Endodermal cell (in vitro differentiated cells): ENCODE data around the gene SUPT3H. TPM values are rescaled to one million over a fixed set of nuclear protein-coding genes. Genes with fewer than 3 reads are reported as not detected.

Source experiments
- DNase-seq: peaks from one replicate; pipeline ENCODE4 v3.0.0-alpha.2; 2017
- H3K27ac ChIP-seq: 2 replicates; pipeline ENCODE4 v1.5.1; 2013; ENCODE audit warnings: mild to moderate bottlenecking, low read depth, low read length, moderate library complexity
- H3K27me3 ChIP-seq: 2 replicates; pipeline ENCODE4 v1.6.1; 2013; ENCODE audit warnings: mild to moderate bottlenecking, low read length, moderate library complexity; ENCODE audit not compliant: insufficient read depth, control insufficient read depth, poor library complexity, severe bottlenecking
- H3K36me3 ChIP-seq: 2 replicates; pipeline ENCODE4 v1.7.0; 2013; ENCODE audit warnings: mild to moderate bottlenecking, low read length, moderate library complexity; ENCODE audit not compliant: control insufficient read depth, insufficient read depth
- H3K4me1 ChIP-seq: one replicate; pipeline ENCODE4 v1.7.0; 2013; ENCODE audit warnings: low read length; ENCODE audit not compliant: control insufficient read depth, insufficient read depth
- H3K4me3 ChIP-seq: 2 replicates; pipeline ENCODE4 v1.5.1; 2013; ENCODE audit warnings: mild to moderate bottlenecking, low read length, moderate library complexity
- H3K9ac ChIP-seq: 2 replicates; pipeline ENCODE4 v1.6.1; 2013; ENCODE audit warnings: mild to moderate bottlenecking, low read length, moderate library complexity; ENCODE audit not compliant: poor library complexity, severe bottlenecking; ENCODE audit errors: extremely low read depth
- H3K9me3 ChIP-seq: 2 replicates; pipeline ENCODE4 v1.6.1; 2013; ENCODE audit warnings: mild to moderate bottlenecking, low read length, moderate library complexity; ENCODE audit not compliant: control insufficient read depth
- H3K27ac Mint-ChIP-seq: 2 replicates; pipeline ENCODE4 v1.8.0; 2020; ENCODE audit warnings: mixed read lengths
- H3K27me3 Mint-ChIP-seq: 2 replicates; pipeline ENCODE4 v1.8.0; 2021; ENCODE audit warnings: mild to moderate bottlenecking, mixed read lengths; ENCODE audit not compliant: insufficient read depth
- H3K36me3 Mint-ChIP-seq: 2 replicates; pipeline ENCODE4 v1.8.0; 2020; ENCODE audit warnings: low read depth, mixed read lengths
- H3K4me1 Mint-ChIP-seq: 2 replicates; pipeline ENCODE4 v1.8.0; 2020; ENCODE audit warnings: mixed read lengths
- H3K4me3 Mint-ChIP-seq: 2 replicates; pipeline ENCODE4 v1.8.0; 2020; ENCODE audit warnings: mild to moderate bottlenecking, moderate library complexity, mixed read lengths
- H3K9me3 Mint-ChIP-seq: 2 replicates; pipeline ENCODE4 v1.8.0; 2020; ENCODE audit warnings: mild to moderate bottlenecking, mixed read lengths
- WGBS, 2 experiments: methylation state at CpG; one replicate each; pipeline versions ENCODE4 v1.1.5 to v1.1.7; 2013; ENCODE audit warnings: missing lambda C conversion rate in 2 of 2, mixed read lengths in 1 of 2; ENCODE audit not compliant: insufficient coverage in 1 of 2, insufficient read length in 1 of 2; 5-methylcytosine and 5-hydroxymethylcytosine counted together
- microRNA-seq: library from miRNA; unstranded; fragments of <30 nt; microRNA quantifications from one replicate; pipeline ENCODE4 v1.2.0, GENCODE V29; 2020; ENCODE audit warnings: borderline microRNAs expressed
- total RNA-seq, 2 donors: library from RNA; stranded (reverse); fragmentation: NEBNext Ultra II Directional in 1 of 2; extraction: Animal tissue kit (Norgen Biotek cat#: 25700) in 1 of 2; gene quantifications; 2 replicates in 1 of 2; 3 replicates in 1 of 2; pipeline ENCODE4 v1.2.1, GENCODE V29; 2021
- TF ChIP-seq, protein P1 (sequence below): fragments of 200-600 bp; sonication (generic); conservative IDR thresholded peaks from 2 replicates; pipeline ENCODE4 v1.5.0; 2021; ENCODE audit warnings: antibody characterized with exemption, mild to moderate bottlenecking

The SUPT3H gene
- total RNA-seq, 2 donors from 2014 or later: 32.4 to 34.7 TPM

DNA sequence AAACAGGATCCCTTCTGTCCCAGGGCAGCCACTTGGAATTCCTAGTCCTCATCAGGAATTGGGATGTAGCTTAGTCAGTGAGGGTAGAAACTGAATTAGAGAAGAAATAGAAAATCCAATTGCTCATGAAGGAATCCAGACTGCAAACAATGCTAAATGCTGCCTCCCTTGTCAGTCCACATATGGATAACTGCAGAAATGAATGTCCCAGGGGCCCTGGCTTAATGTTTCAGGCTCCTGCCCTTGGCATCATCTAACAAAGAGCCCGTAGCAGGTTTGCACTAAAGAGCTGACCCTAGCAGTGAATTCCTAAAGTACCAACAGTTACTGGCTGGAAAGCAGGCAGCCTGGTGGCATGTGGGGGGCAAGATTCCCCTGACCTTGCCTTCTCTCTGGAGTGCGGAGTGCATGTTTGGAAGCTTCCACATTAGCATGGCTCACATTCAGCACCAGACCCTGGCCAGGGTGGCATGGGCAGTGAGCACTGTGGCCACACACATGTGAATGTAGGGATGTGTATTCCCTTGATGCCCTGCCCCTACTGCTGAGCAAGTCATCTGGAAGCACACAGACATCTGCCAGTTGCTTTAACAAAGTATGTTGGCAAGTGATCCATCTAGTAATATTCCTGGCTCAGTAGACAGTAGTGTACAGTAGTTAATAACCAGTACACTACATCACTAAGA lies 595.7 kb downstream of the SUPT3H start:
- Histone ChIP-seq H3K27ac (no peak overlapping the region), H3K9me3 (no peaks in the 10 kb centered on the region), H3K27me3 (no peaks in the 10 kb centered on the region), H3K4me3 (no peak overlapping the region), H3K4me1 (peaks cover 13% of the 10 kb centered on the region), H3K36me3 (no peaks in the 10 kb centered on the region), H3K9ac (no peak overlapping the region)
- 95% methylated on average over 2 of the region's 2 CpGs; no CpG with 5 or more reads in 1 of the 2 experiments for WGBS, 2 experiments
- H3K36me3 Mint-ChIP-seq: peaks cover 3% of the 10 kb centered on the region
- DNase-seq: no peak
- no peak overlapping the region for H3K4me3 Mint-ChIP-seq
- no peak overlapping the region for H3K27ac Mint-ChIP-seq
- TF ChIP-seq, protein P1, sequence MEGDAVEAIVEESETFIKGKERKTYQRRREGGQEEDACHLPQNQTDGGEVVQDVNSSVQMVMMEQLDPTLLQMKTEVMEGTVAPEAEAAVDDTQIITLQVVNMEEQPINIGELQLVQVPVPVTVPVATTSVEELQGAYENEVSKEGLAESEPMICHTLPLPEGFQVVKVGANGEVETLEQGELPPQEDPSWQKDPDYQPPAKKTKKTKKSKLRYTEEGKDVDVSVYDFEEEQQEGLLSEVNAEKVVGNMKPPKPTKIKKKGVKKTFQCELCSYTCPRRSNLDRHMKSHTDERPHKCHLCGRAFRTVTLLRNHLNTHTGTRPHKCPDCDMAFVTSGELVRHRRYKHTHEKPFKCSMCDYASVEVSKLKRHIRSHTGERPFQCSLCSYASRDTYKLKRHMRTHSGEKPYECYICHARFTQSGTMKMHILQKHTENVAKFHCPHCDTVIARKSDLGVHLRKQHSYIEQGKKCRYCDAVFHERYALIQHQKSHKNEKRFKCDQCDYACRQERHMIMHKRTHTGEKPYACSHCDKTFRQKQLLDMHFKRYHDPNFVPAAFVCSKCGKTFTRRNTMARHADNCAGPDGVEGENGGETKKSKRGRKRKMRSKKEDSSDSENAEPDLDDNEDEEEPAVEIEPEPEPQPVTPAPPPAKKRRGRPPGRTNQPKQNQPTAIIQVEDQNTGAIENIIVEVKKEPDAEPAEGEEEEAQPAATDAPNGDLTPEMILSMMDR: no peak
- peaks cover 15% of the 10 kb centered on the region for H3K27me3 Mint-ChIP-seq
- peaks cover 16% of the 10 kb centered on the region for H3K4me1 Mint-ChIP-seq
- H3K9me3 Mint-ChIP-seq: peaks cover 21% of the 10 kb centered on the region

DNA sequence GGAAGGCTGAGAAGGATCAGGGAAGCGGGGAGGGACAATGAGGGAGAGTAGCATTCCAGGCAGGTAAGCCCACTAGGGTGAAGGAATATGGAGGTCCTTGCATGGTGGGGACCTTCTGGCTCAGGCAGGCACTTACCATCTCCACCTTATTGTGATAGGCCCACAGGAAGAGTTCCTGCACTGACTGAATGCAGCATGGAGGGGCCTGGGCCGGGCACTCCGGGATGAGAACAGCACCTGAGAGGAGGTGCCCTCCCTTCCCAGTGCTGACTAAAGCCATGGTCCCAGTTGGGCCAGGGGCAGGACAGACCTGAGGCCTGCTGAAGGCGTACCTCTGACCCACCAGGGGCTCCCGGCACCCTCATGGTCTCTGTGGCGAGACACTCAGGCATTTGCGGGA lies 597.6 kb downstream of the SUPT3H start:
- no peak for DNase-seq
- Histone ChIP-seq H3K9me3 (no peaks in the 10 kb centered on the region), H3K27ac (no peak overlapping the region), H3K9ac (no peak overlapping the region), H3K36me3 (no peaks in the 10 kb centered on the region), H3K27me3 (no peaks in the 10 kb centered on the region), H3K4me1 (peaks cover 11% of the 10 kb centered on the region), H3K4me3 (no peak overlapping the region)
- 98 to 100% methylated on average over 1 to 7 of the region's 7 CpGs for WGBS, 2 experiments
- H3K27me3 Mint-ChIP-seq: peaks cover 18% of the 10 kb centered on the region
- H3K9me3 Mint-ChIP-seq: peaks cover 12% of the 10 kb centered on the region
- no peaks in the 10 kb centered on the region for H3K36me3 Mint-ChIP-seq
- no peak overlapping the region for H3K27ac Mint-ChIP-seq
- H3K4me1 Mint-ChIP-seq: peaks cover 10% of the 10 kb centered on the region
- H3K4me3 Mint-ChIP-seq: no peak overlapping the region
- TF ChIP-seq, protein P1: no peak

DNA sequence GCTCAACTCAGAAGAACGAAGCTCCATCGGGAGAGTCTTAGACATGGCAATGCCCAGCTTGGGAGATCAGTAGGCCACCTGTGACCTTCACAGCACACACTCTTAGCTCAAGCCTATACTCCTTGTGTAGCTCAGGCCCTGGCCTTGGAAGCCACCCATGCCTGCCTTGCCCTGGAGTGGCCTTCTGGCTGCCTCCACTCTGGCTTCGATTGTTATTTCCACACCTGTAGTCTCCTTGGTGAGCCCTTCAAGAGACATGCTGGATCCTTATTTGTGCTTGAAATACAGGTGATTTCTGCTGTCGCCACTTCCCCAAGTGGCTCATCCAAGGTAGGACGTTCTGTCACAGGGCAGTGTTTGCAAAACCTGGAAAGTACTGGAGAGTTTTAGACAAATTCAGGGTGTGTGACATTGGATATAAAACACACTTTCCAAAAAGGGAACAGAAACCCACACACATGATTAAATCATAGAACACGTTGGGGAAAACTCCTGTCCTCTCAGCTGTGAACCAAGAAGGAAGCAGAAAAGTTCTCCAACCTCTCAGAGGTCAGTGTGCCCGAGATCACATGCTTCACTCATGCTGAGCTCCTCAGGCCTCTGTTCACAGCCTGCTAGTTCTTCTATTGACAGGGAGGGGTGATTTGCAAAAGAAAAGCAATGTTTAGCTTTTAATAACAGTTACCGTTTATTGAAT lies 598.5 kb downstream of the SUPT3H start:
- H3K9me3 ChIP-seq: no peaks in the 10 kb centered on the region
- peaks cover 4% of the 10 kb centered on the region for H3K4me1 ChIP-seq
- no peaks in the 10 kb centered on the region for H3K36me3 Mint-ChIP-seq
- 76 to 79% methylated on average over 8 of the region's 8 CpGs for WGBS, 2 experiments
- no peak overlapping the region for H3K27ac ChIP-seq
- no peaks in the 10 kb centered on the region for H3K36me3 ChIP-seq
- no peak overlapping the region for H3K27ac Mint-ChIP-seq
- no peak overlapping the region for H3K4me3 ChIP-seq
- H3K27me3 Mint-ChIP-seq: peaks cover 25% of the 10 kb centered on the region
- no peaks in the 10 kb centered on the region for H3K27me3 ChIP-seq
- no peak overlapping the region for H3K9ac ChIP-seq
- H3K4me1 Mint-ChIP-seq: peaks cover 10% of the 10 kb centered on the region
- DNase-seq: no peak
- no peak overlapping the region for H3K4me3 Mint-ChIP-seq
- H3K9me3 Mint-ChIP-seq: peaks cover 11% of the 10 kb centered on the region
- TF ChIP-seq, protein P1: no peak

Small RNA genes lying within 50 kb of the gene (microRNA-seq; reads per million reads assigned to microRNA genes)
- gene MIR586: not detected

Other genes starting within 250 kb of the SUPT3H start
- under 1 TPM; 0.18 to 0.26 TPM for gene RUNX2, start 49.6 kb downstream of the SUPT3H start, total RNA-seq